Cardiac fibroblast (primary cell): Measurements from ENCODE around the gene PARD6B.

Experiments used
- DNase-seq, 2 donors: peaks; one replicate each; pipeline versions ENCODE4 v3.0.0 to v3.0.0-alpha.2; 2010; ENCODE audit warnings: low read depth in 2 of 2
- H3K4me3 ChIP-seq, 2 donors: replicated peaks in 1 of 2; 1 replicate in 1 of 2; 2 replicates in 1 of 2; pipeline ENCODE4 v1.5.1; 2011; ENCODE audit warnings: low read depth in 2 of 2, low read length in 2 of 2, mild to moderate bottlenecking in 2 of 2, moderate library complexity in 1 of 2
- TF ChIP-seq, protein P1 (sequence below): IDR thresholded peaks from one replicate; pipeline ENCODE4 v1.5.1; 2011; ENCODE audit warnings: low read depth, mild to moderate bottlenecking, low read length, inconsistent platforms

PARD6B gene

DNA sequence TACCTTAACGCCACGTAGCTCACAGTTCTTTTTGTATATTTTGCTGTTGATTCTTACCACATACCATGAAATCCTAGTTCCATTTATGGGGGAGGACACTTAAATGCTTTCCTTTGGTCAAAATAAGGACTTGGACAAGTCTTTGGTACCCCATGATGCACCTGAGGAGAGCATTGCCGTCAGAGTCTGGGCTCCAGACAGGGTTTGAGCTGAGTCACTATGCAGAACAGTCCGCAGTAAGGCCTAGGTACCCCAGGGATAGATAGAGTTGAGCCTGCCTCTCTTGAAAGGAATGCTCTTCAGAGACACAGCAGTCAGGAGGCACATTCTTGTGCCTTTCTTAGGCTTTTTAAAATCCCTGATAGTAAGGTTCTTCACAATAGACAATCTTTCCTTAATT, 6.0 kb downstream of the PARD6B start:
- no peak for DNase-seq
- TF ChIP-seq, protein P1, sequence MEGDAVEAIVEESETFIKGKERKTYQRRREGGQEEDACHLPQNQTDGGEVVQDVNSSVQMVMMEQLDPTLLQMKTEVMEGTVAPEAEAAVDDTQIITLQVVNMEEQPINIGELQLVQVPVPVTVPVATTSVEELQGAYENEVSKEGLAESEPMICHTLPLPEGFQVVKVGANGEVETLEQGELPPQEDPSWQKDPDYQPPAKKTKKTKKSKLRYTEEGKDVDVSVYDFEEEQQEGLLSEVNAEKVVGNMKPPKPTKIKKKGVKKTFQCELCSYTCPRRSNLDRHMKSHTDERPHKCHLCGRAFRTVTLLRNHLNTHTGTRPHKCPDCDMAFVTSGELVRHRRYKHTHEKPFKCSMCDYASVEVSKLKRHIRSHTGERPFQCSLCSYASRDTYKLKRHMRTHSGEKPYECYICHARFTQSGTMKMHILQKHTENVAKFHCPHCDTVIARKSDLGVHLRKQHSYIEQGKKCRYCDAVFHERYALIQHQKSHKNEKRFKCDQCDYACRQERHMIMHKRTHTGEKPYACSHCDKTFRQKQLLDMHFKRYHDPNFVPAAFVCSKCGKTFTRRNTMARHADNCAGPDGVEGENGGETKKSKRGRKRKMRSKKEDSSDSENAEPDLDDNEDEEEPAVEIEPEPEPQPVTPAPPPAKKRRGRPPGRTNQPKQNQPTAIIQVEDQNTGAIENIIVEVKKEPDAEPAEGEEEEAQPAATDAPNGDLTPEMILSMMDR, result no peak
- H3K4me3 ChIP-seq, result no peak overlapping the region

DNA sequence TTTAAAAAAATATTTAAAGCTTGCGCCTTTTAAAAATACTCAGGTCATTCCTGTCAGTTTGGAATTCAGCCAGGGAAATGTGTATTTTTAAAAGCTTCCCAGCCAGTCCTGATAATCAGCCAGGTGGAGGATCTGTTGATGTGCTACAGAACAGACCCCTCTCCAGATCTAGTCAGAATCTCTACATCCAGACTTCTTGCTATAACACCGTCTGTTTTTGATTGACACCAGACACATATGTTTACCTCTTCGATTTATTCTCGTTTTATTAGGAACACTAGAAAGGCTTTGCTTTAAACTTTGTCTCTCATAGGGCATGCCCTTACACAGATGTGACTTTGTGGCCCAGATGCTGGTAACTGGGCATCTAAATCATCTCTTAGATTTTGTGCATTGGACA, 11.7 kb downstream of the PARD6B start:
- TF ChIP-seq, protein P1, result no peak
- DNase-seq, result no peak
- no peak overlapping the region for H3K4me3 ChIP-seq

DNA sequence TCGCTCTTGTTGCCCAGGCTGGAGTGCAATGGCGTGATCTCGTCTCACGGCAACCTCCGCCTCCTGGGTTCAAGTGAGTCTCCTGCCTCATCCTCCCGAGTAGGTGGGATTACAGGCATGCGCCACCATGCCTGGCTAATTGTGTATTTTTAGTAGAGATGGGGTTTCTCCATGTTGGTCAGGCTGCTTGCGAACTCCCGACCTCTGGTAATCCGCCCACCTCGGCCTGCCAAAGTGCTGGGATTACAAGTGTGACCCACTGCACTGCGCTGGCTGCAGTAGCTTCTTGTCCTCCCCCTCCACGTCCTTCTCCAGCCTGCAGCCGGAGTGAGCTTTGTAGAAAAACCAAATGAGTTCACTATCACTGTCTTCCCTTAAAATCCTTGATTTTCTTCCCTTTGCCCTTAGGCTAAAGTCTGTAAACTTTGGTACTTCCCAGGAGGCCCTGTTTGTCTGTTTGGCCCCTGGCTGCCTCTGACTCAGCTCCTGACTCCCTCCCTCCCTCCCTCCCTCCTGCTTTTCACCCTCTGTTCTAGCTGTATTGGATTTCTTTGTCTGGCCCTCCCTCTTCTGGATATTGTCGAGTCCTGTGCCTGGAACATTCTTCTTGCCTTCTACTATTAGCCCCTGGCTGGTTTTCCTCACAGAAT, 12.9 kb downstream of the PARD6B start:
- peak; percentile 90 to 93 for DNase-seq
- no peak overlapping the region for H3K4me3 ChIP-seq
- TF ChIP-seq, protein P1, result peak; percentile 47

DNA sequence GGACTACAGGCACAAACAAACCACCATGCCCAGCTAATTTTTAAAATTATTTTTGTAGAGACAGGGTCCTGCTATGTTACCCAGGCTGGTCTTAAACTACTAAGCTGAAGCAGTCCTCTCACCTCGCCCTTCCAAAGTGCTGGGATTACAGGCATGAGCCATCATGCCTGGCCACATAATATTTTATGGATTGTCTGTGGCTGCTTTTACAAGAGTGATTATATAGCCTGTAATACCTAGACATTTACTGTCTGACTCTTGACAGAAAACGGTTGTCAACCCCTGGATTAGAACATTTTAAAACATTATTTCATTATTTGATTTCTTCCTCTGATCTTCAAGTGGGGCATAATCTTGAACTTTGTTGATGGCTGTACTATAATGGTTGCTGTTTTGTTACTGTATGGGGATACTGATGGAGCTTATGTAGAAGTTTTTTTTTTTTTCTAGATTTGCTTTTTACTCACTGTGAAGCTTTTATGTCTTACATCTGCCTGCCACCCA, 14.3 kb downstream of the PARD6B start:
- no peak overlapping the region for H3K4me3 ChIP-seq
- TF ChIP-seq, protein P1, result no peak
- DNase-seq, result no peak

DNA sequence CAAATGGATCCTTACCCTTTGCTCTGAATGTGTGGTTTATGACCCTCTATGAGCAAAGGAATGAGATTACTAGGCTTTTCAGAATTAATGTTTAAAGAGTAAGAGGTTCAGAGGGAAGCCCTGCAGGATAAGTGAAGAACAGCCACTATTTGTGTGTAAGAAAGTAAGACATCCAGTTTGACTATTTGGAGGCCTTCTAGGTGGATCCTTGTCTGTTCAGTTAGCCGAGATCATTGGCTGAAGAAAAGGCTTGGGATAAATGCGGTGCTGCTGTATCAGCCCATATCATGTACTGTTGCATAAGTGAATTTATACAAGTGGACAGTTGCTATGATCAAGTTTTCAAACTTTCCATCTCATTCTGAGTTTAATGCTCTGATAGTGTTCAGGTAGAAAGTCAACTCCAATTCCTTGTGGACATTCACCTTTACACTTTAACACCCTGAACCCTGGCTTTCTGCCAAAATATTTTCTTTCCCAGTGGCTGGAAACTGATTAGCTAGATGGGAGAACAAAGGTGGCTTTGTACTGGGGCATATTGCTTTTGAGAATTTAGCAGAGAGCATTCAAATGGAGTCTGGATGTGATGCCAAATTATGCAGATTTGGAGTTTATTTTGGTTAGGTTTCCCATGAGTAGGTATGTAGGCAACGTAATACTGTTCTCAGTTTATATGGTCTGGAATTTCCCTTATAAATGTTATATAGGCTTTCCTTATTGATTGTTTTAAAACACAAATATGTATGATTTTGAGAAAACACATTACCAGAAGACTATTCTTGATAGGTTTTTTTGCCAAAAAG, 15.0 kb downstream of the PARD6B start:
- peak in 1 of 2 donors; percentile 43 for DNase-seq

DNA sequence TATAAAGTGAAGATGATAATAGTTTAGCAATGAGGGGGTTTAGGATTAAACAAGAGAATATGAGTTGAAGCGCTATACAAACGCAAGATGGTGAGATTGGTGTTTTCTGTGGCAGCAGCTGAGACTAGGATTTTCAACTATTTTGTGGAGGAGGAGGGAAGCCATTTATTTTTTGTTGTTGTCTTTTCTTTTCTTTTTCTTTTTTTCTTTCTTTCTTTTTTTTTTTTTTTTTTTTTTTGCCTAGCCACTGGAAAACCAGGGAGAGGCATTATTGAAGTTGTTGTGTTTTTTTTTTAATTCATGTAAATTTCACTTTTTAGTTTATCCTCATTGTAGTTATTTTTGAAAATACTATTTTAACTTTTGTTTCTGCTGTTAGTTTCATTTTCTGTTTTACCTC, 15.9 kb downstream of the PARD6B start:
- TF ChIP-seq, protein P1, result no peak
- DNase-seq, result no peak
- no peak overlapping the region for H3K4me3 ChIP-seq

More for the DNA sequence above, 15.0 kb downstream of the PARD6B start:
- TF ChIP-seq, protein P1, result no peak
- H3K4me3 ChIP-seq, result no peak overlapping the region
